ENCODE data around the gene PIGA. TPM values are rescaled to one million over a fixed set of nuclear protein-coding genes. Genes with fewer than 3 reads are reported as not detected.
"Not testable (repeated sequence)": the region's sequence is repeated elsewhere in the genome, so short reads cannot be mapped to it uniquely, and the experiment has no call there.

Gene PIGA
- polyA plus RNA-seq, 10 donors: 4.5 to 10.1 (median 7.7) TPM

GRCh38 chrX:15321447-15321846 lies 13.9 kb downstream of the PIGA start:
- no peak for DNase-seq

GRCh38 chrX:15320297-15320696 lies 15.0 kb downstream of the PIGA start:
- no peak for DNase-seq

- no peak for DNase-seq
Measured at GRCh38 chrX:15319075-15319474, 16.2 kb downstream of the PIGA start.

- DNase-seq: no peak
Measured at GRCh38 chrX:15315509-15315908, 19.8 kb downstream of the PIGA start, which contains the start of gene ASB11. Gene ASB11 (minus strand): TSS chrX:15315640. CDS start chrX:15315605, 35 bp downstream.

- no peak for DNase-seq
Measured at GRCh38 chrX:15314472-15314871, 20.9 kb downstream of the PIGA start.

GRCh38 chrX:15311119-15311518 lies 24.2 kb downstream of the PIGA start:
- no peak for DNase-seq

GRCh38 chrX:15310117-15310516 lies 25.2 kb downstream of the PIGA start:
- peak; percentile 69 to 84 (median 71) for DNase-seq

- not testable (repeated sequence) for DNase-seq
Measured at GRCh38 chrX:15305899-15306298, 29.4 kb downstream of the PIGA start.

- DNase-seq: peak; percentile 23 to 43 (median 27)
Measured at GRCh38 chrX:15301924-15302323, 33.4 kb downstream of the PIGA start.

GRCh38 chrX:15299941-15300851 lies 35.1 kb downstream of the PIGA start:
- DNase-seq: peak in 2 of 3 donors; percentile 17 to 47

- no peak for DNase-seq
Measured at GRCh38 chrX:15298780-15299179, 36.5 kb downstream of the PIGA start.

GRCh38 chrX:15298201-15298600 lies 37.1 kb downstream of the PIGA start:
- no peak for DNase-seq

GRCh38 chrX:15293451-15293850 lies 41.9 kb downstream of the PIGA start:
- DNase-seq: no peak

- no peak for DNase-seq
Measured at GRCh38 chrX:15292861-15293260, 42.5 kb downstream of the PIGA start.

- no peak for DNase-seq
Measured at GRCh38 chrX:15277604-15278003, 57.7 kb downstream of the PIGA start.

GRCh38 chrX:15274946-15275345 lies 60.4 kb downstream of the PIGA start:
- no peak for DNase-seq

- DNase-seq: not testable (repeated sequence)
Measured at GRCh38 chrX:15273275-15273674, 62.0 kb downstream of the PIGA start.

- DNase-seq: no peak
Measured at GRCh38 chrX:15271757-15272156, 63.6 kb downstream of the PIGA start.

GRCh38 chrX:15269618-15270521 lies 65.5 kb downstream of the PIGA start, which contains the start of gene ASB9:
Gene ASB9 (minus strand): TSS chrX:15270083. CDS start chrX:15269874, 209 bp downstream.
- peak; percentile 21 to 73 (median 24) for DNase-seq
